SIG-M5 treated with dmso at 0.1 percent for 504 hours (cell line): ENCODE measurements around the gene PSMC6.
"Not testable (repeated sequence)": the region's sequence is repeated elsewhere in the genome, so short reads cannot be mapped to it uniquely, and the experiment has no call there.

ENCODE experiments used
- DNase-seq: peaks from one replicate; lab custom pipeline; 2025; ENCODE audit not compliant: unreplicated experiment; lab: John Stamatoyannopoulos, UW

PSMC6 gene

DNA sequence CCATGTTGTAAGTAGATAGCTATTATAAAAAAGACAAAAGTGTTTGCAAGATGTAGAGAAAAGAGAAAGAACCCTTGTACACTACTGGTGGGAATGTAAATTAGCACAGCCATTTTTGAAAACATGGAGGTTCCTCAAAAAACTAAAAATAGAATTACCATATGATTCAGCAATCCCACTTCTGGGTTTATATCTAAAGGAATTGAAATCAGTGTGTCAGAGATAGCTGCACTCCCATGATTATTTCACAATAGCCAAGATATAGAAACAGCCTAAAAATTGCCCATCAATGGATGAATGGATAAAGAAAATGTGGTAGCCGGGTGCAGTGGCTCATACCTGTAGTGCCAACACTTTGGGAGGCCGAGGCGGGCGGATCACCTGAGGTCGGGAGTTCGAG, 9.2 kb downstream of the PSMC6 start:
- DNase-seq: peak; percentile 14

DNA sequence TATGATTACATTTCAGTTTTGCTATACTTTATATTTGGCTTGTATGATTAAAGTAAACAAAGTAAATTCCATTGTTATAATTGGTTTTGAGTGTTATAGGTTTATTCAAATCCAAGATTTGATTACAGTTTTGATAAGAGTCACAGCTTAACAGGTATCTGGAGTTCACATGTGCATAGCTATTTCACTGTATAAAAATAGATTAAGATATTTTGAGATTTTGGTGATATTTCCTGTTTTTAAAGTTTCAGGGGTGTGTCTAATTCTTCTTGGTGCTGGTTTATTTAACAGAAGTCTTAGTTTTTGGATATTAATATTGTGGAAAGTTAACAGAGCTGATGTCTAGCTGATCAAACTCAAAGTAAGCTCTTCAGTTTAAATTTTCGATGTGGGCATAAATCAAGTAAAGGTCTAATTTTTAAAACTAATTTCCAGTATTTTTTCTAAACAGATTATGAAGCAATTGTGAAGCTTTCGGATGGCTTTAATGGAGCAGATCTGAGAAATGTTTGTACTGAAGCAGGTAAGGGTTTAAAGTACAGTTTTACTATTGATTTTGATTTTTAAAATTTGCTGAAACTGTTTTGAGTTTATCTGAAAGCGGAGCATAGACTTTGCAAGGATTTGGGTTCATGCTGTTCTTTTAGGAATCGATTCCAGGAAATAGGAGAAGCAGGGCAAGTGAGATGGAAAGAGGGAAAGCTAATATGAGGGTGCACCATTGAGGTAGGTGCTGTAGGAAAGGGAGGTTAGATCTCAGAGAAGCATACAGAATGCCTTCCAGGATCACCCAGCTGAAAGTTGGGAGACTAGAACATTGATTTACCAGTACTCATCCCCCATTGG, 16.7 kb downstream of the PSMC6 start:
- no peak for DNase-seq

DNA sequence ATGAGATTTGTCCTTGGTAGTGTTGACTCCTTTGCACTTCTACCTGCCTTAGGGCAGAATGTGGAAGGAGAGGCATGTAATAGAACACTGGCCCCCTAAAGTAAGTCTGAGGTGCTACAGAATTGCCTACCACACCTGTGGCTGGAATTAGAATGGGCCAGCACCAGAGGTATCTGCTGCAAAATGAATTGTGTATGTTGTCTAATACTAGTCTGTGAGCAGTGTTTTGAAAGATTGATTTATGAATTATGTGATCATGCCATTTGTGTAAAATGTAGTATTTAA, 17.3 kb downstream of the PSMC6 start:
- DNase-seq: no peak

DNA sequence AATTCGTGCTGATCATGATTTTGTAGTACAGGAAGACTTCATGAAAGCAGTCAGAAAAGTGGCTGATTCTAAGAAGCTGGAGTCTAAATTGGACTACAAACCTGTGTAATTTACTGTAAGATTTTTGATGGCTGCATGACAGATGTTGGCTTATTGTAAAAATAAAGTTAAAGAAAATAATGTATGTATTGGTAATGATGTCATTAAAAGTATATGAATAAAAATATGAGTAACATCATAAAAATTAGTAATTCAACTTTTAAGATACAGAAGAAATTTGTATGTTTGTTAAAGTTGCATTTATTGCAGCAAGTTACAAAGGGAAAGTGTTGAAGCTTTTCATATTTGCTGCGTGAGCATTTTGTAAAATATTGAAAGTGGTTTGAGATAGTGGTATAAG, 20.5 kb downstream of the PSMC6 start:
- not testable (repeated sequence) for DNase-seq

DNA sequence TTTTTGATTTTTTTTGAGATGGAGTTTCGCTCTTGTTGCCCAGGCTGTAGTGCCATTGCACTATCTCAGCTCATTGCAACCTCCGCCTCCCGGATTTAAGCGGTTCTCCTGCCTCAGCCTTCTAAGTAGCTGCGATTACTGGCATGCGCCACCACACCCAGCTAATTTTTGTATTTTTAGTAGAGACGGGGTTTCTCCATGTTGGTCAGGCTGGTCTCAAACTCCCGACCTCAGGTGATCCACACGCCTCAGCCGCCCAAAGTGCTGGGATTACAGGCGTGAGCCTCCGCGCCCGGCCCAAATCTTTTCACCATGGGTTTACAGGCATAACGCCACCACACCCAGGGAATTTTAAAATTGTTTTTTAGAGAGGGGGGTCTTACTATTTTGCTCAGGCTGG, 22.0 kb downstream of the PSMC6 start:
- DNase-seq: not testable (repeated sequence)

DNA sequence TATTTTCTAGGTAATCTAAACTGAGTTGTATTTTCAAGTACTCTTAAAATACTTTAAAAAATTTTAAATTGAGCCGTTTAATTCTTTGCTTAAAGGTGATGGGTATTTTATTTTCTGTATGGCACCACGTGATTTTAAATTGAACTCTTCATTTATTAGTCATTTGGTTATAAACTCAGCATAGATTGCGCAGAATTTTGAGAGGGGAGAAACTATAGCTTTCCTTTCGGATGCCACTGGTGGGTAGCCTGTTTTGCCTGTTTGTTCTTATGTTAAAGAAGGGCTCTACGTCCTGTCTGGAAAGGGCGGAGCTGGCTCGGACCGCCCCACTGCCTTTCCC, 22.6 kb downstream of the PSMC6 start:
- no peak for DNase-seq

DNA sequence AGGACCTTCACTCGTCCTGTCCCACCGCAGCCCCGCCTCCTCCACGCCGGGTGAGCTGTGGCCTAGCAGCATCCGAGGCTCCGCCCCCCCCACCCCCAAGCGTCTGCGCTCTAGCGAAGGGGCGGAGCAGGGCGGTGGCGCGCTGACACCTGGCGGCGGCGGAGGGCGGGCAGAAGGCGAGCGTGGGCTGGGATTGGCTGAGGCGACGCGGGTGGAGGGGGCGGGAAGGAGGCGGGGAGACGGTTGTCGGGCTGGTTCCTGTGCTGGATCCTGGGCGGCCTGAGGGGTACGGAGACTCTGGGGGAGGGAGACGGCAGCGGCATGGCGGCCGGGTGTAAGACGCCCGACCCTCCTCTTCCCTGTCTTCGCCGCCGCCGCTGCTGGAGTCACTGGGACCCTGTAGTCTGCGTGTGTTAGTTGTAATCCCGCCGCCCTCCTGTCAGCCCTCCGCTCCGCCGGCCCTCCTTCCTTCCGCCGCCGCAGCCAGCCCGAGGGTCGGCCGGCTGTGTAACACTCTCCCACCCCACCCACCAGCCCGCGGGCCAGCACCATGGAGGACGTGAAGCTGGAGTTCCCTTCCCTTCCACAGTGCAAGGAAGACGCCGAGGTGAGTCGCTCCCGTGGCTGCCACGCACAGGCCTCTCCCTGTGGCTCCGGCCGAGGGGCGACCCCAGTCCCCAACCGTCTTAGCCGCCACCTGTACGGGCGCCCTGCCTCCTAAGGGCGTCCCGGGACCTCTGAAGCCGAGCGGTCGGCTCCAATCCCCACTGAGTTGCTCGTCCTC, 23.1 kb downstream of the PSMC6 start, which contains the start of gene STYX:
STYX (plus strand) TSS at position 242 of the 784 bp plus-strand sequence; CDS start at position 551, 309 bp downstream.
- DNase-seq: peak; percentile 96

DNA sequence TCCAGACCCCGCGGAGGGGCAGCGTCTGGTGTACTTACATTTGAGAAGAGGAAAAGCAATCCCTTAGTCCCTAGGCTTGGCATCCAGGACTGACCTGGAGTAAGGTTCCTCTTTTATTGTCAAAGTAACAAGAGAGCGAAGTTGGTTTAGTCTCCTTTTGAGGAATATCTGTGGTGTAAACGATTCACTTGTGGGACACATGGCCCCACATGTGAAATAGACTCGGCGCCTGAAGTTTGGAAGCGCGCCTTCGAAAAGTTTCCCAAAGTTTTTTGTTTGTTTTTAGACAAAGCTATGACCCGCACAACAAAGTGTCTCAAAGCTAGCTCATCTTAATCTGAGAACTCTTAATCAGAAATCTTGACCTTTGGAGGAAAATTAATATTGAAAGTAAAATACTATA, 23.7 kb downstream of the PSMC6 start:
- DNase-seq: peak; percentile 38

DNA sequence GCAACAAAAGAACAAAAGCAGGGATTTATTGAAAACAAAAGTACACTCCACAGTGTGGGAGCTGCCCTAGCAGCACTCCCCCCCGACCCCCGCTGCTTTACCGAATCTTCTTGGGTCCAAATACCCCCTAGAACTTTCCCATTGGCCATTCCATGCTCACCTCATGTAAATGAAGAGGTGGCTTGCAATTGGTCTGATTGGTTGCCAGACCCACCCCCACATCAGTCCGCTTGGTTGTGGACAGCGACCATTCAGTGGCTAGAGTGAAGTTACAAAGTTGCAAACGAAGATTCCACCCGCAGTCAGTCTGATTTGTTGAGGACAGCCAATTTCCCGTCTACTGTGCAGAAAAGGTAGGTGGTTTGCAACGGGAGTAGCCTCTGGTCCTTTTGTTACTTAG, 26.8 kb downstream of the PSMC6 start:
- DNase-seq: no peak

DNA sequence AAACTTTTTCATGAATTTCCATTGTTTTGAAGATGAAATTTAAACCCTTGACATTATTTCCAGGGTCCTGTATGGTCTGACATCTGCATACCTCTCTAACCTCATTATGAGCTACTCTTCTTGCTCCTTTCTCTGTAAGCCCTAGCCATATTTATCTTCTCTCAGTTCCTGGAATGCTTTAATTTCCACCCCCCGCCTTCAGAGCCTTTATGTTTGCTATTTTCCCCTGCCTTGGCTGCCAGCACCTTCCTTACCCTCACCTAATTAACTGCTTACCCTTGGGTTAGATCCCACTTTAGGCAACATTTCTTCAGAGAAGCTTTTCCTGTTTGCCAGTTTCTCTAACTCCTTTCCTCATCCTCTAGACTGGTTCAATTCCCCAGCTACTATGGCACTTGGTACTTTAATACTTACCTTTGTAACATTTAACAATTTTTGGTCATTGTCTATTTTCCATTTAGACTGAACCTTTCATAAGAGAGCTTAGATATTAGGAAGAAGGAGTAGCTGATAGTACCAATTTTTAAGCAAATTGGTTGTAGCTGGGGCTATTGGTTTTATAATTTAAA, 29.0 kb downstream of the PSMC6 start:
- DNase-seq: no peak

DNA sequence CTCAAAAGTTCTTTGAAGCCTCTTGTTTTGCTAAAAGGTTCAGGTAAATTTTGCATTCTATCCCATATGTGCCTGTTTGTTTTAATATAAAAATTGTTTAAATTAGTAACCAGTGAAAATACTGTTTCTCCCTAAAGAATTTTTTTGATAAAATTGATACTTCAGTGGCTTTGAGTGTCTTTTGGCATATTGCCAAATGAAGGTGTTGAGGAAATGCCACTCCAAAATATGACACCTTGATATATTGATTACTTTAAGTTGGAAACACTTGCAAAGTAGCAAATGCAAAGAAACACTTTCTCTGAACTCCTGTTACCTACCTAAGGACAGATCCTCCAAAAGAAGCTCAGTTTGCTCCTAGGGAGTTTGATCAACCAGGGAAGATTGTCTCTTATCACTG, 31.4 kb downstream of the PSMC6 start:
- DNase-seq: no peak

DNA sequence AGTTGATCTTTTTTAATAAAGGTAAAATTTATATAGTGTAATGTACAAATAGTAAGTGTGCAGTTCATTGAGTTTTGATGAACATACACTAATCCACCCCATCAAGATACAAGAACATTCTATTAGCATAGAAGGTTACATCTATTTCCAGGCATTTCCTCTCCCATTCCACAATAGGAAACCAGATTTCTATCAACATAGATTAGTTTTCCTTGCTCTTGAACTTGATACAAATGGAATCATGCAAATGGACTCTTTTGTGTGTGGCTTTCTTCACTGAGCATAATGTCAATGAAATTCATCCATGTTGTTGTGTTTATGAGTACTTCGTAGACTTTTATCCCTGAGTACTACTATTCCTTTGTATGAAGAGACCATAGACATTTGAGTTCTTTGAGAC, 33.8 kb downstream of the PSMC6 start:
- DNase-seq: no peak

DNA sequence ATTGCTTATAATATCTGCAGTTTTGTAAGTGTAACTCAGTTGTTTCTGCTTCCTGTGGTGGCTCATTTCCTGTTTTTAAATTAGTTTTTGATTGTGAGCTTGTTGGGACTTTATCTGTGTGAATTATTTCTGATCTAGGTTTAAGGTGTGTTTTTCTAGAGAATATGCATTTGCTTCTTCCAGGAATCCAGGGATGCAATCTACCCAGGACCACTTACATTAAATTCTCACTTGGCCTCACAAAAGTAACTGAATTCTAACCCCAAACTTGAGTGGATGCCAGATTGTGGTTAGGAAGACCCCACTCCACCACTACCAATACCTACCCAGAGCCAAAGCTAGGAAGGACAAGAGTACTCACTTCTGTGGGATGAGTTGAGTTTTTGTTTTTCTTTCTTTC, 34.9 kb downstream of the PSMC6 start:
- DNase-seq: no peak

DNA sequence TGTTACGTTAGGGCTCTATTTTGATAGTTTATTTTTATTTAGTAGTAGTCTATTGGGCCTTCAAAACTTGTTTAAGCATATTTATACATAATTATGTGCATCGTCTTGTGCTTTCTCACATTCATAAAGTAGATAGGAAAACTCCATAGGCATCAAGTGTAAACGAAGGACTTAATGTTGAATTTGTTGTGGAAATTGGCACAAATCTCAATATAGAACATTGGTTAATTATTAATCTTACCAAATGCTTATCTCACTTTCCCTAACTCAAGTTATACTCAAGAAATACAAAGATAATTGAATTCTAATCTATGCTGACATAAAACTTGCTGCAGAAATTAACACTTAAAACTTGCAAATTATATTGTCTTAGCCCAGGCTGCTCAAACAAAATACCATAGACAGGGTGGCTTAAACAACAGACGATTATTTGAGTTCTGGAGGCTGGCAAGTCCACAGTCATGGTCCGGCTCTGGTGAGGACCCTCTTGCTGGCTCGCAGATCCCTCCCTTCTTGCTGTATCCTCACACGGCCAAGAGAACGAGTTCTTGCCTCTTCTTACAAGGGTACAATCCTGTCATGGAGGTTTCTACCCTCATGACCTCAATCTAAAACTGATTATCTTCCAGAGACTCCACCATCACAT, 41.8 kb downstream of the PSMC6 start:
- DNase-seq: no peak

DNA sequence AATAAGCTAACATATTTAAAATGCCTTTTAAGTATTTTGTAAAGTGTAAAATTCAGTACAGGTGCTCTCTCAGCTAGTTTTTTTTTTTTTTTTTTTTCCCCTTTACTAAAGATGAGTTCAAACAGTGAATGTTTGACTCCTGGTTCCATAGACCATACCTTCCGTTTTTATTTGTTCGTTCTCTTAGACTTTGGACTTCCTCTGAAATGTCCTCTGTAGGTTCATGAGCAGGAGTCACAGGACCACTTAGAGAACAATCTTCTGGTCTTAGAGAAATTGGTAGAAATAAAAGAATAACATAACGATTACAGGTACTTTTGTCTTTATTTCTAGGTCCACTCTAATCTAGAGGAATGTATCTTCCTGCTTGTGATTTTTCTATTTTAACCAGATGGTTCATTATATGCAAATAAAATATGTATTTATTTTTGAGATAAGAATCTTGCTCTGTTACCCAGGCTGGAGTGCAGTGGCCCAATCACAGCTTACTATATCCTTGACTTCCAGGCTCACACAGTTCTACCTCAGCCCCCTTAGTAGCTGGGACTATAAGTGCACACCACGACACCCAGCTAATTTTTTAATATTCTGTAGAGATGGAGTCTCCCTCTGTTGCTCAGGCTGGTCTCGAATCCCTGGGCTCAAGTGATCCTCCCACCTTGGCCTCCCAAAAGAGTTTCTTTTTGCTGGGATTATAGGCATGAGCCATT, 48.8 kb downstream of the PSMC6 start:
- DNase-seq: no peak

DNA sequence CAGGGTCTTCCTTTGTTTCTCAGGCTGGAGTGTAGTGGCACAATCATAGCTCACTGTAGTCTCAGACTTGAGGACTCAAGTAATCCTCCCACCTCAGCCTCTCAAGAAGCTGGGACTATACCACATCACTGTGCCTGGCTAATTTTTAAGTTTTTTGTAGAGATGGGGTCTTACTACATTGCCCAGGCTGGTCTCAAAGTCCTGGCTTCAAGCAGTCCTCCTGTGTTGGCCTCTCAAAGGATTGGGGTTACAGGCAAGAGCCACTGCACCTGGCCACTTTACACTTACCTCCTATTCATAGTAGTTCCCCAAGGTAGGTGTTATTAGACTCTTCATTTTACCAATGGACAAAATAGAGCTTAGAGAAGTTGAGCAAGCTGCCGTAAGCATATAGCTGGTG, 52.1 kb downstream of the PSMC6 start:
- no peak for DNase-seq

DNA sequence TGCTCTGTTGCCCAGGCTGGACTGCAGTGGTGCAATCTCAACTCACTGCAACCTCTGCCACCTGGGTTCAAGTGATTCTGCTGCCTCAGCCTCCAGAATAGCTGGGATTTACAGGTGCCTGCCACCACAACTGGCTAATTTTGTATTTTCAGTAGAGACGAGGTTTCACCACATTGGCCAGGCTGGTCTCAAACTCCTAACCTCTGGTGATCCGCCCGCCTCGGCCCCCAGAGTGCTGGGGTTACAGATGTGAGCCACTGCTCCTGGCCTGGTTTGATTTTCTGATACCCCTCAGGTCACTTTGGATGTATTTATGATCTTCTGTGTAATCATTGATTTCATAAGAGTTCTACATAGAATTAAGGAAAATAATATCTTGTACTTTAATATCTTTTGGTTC, 55.9 kb downstream of the PSMC6 start:
- not testable (repeated sequence) for DNase-seq

DNA sequence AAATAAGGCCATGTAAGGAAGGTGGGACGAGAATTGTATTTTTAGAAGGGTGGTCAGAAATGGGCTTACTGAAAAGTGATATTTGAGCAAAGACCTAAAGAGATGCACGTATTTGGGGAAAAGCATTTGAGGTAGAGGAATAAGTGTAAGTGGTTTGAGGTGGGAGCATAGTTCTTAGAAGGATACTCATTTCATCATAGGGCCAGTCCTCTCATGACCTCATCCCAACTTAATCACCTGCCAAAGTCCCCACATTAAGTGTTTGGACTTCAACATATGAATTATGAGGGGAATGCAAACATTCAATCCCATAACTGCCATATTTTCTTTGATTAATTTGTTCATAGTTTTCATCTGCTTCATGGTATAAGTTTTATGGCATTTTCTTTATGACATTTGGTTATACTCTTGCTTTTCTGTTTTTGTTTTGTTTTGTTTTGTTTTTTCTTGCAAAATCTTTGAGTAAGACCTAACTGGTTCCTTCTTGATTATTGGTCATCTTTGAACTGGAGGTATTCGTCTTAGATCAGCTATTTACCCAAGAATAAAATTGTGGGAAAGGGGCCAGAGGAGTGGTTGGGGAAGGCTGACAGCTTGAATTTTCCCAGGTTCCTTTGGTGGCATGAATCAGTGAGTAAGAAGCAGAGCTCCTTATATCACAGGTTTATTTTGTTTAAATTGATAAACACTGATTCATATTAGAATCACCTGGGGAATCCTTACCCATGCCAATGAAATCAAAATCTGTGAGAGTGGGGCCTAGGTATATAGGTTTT, 60.2 kb downstream of the PSMC6 start:
- no peak for DNase-seq

DNA sequence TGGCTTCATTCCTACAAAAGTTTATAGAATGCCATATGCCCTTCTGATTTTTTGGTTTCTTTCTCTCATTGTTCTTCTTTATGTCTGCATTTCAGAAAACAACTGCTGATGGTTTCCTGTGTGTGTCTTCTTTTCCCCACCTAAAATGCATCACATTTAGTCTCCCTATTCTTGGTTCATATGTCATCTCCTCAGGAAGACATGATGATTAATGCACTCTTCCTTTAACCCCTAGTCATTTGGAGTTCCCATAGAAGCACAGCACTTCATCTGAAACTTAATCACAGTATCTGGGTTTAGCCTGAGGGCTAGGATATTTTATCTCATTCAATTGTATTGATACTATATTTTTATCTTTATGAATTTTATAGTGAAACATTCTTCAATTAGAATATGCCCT, 62.9 kb downstream of the PSMC6 start:
- DNase-seq: no peak

DNA sequence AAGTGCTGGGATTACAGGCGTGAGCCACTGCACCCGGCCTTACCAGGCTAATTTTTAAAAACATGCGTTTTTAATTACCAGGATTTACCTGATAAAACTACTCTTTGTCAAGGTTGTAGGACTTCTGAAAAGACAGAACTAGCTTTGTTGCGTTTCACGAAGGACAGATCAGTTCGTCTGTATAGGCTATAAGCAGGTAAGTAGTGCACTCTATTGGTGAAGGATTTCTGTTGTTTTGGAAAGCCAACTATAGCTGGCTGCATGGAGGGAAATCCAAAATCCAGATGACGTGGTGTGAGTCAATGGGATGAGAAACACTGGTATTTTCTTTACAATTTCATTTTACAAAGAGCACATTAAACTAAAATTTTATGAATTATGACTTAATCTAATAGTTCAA, 69.8 kb downstream of the PSMC6 start:
- DNase-seq: no peak
